ENCODE measurements around the gene GRIN2C. TPM values are rescaled to one million over a fixed set of nuclear protein-coding genes. Genes with fewer than 3 reads are reported as not detected.

Gene GRIN2C
- total RNA-seq, 1 donor from 2014 or later = not detected

- Mint-ChIP-seq H3K27ac (no peak overlapping the region), H3K27me3 (ENCODE audit: insufficient read depth, low read depth) (peaks cover 2% of the 10 kb centered on the region), H3K4me3 (no peak overlapping the region), H3K36me3 (peaks cover 4% of the 10 kb centered on the region), H3K9me3 (no peaks in the 10 kb centered on the region), H3K4me1 (peaks cover 47% of the 10 kb centered on the region)
- Histone ChIP-seq H2AFZ (replicated peaks) (no peak overlapping the region), H3K4me3 (no peak overlapping the region), H3K79me2 (ENCODE audit: low read depth) (no peaks in the 10 kb centered on the region), H3K4me1 (no peaks in the 10 kb centered on the region), H3K36me3 (no peaks in the 10 kb centered on the region), H3K27me3 (no peaks in the 10 kb centered on the region), H3F3A (ENCODE audit: low read depth) (no peaks in the 10 kb centered on the region), H3K27ac (no peak overlapping the region), H3K4me2 (no peak overlapping the region), H3K9ac (no peak overlapping the region), H3K9me3 (ENCODE audit: low read depth) (no peaks in the 10 kb centered on the region), H4K20me1 (ENCODE audit: low read depth) (no peaks in the 10 kb centered on the region)
- TF ChIP-seq EZH2phosphoT487 (IDR thresholded peaks at IDR 0.05) (no peak), EZH2 (IDR thresholded peaks at IDR 0.05) (no peak), CTCF (IDR thresholded peaks at IDR 0.05) (no peak)
- DNase-seq (ENCODE audit: low spot score) = no peak
These were observed 37.2 kb downstream of the GRIN2C start for GRCh38 chr17:74822335-74822938.

GRCh38 chr17:74821655-74822334, 37.9 kb downstream of the GRIN2C start:
- H3K9ac ChIP-seq = no peak overlapping the region
- H3K27me3 Mint-ChIP-seq (ENCODE audit: insufficient read depth, low read depth) = peaks cover 2% of the 10 kb centered on the region
- no peaks in the 10 kb centered on the region for H3F3A ChIP-seq (ENCODE audit: low read depth)
- peaks cover 7% of the 10 kb centered on the region for H3K36me3 Mint-ChIP-seq
- H4K20me1 ChIP-seq (ENCODE audit: low read depth) = no peaks in the 10 kb centered on the region
- H3K36me3 ChIP-seq = no peaks in the 10 kb centered on the region
- TF ChIP-seq EZH2 (IDR thresholded peaks at IDR 0.05) (no peak), CTCF (IDR thresholded peaks at IDR 0.05) (no peak), EZH2phosphoT487 (IDR thresholded peaks at IDR 0.05) (no peak)
- no peaks in the 10 kb centered on the region for H3K9me3 Mint-ChIP-seq
- H3K4me1 ChIP-seq = no peaks in the 10 kb centered on the region
- no peak overlapping the region for H3K27ac ChIP-seq
- peaks cover 49% of the 10 kb centered on the region for H3K4me1 Mint-ChIP-seq
- H2AFZ ChIP-seq (replicated peaks) = no peak overlapping the region
- no peaks in the 10 kb centered on the region for H3K9me3 ChIP-seq (ENCODE audit: low read depth)
- DNase-seq (ENCODE audit: low spot score) = no peak
- H3K27ac Mint-ChIP-seq = peak overlapping the region; percentile 76
- no peak overlapping the region for H3K4me2 ChIP-seq
- peak overlapping the region; percentile 35 for H3K4me3 Mint-ChIP-seq
- no peak overlapping the region for H3K4me3 ChIP-seq
- no peaks in the 10 kb centered on the region for H3K79me2 ChIP-seq (ENCODE audit: low read depth)
- no peaks in the 10 kb centered on the region for H3K27me3 ChIP-seq

- H3K9me3 ChIP-seq (ENCODE audit: low read depth) = no peaks in the 10 kb centered on the region
- H3K27ac Mint-ChIP-seq = no peak overlapping the region
- no peak overlapping the region for H2AFZ ChIP-seq (replicated peaks)
- H4K20me1 ChIP-seq (ENCODE audit: low read depth) = no peaks in the 10 kb centered on the region
- no peaks in the 10 kb centered on the region for H3K9me3 Mint-ChIP-seq
- H3K27ac ChIP-seq = no peak overlapping the region
- H3K4me1 ChIP-seq = peaks cover 7% of the 10 kb centered on the region
- no peak for TF ChIP-seq EZH2 (IDR thresholded peaks at IDR 0.05)
- no peak for TF ChIP-seq EZH2phosphoT487 (IDR thresholded peaks at IDR 0.05)
- no peak for TF ChIP-seq CTCF (IDR thresholded peaks at IDR 0.05)
- H3K4me3 Mint-ChIP-seq = no peak overlapping the region
- no peaks in the 10 kb centered on the region for H3K27me3 ChIP-seq
- peaks cover 51% of the 10 kb centered on the region for H3K4me1 Mint-ChIP-seq
- H3K4me3 ChIP-seq = no peak overlapping the region
- no peaks in the 10 kb centered on the region for H3K36me3 ChIP-seq
- H3K79me2 ChIP-seq (ENCODE audit: low read depth) = no peaks in the 10 kb centered on the region
- H3K9ac ChIP-seq = no peak overlapping the region
- H3K36me3 Mint-ChIP-seq = peaks cover 7% of the 10 kb centered on the region
- DNase-seq (ENCODE audit: low spot score) = no peak
- H3K4me2 ChIP-seq = no peak overlapping the region
- peaks cover 2% of the 10 kb centered on the region for H3K27me3 Mint-ChIP-seq (ENCODE audit: insufficient read depth, low read depth)
- H3F3A ChIP-seq (ENCODE audit: low read depth) = peaks cover 3% of the 10 kb centered on the region
These were observed 39.8 kb downstream of the GRIN2C start for GRCh38 chr17:74819801-74820436.
